K562 (cell line): ENCODE data around the gene PSMD9. TPM values are rescaled to one million over a fixed set of nuclear protein-coding genes. Genes with fewer than 3 reads are reported as not detected.

ENCODE experiments used
- CEBPG ChIP-seq, 3 experiments: fragments of 200-800 bp in 1 of 3; sonication (Bioruptor generic) in 1 of 3; sonication (generic) in 1 of 3; formaldehyde crosslinking in 1 of 3; IDR thresholded peaks in 2 of 3; conservative IDR thresholded peaks in 1 of 3; 2 replicates each; pipeline versions ENCODE4 v1.6.1 to v1.8.0; 2016 to 2022; ENCODE audit warnings: missing compliant biosample characterization in 2 of 3, missing genetic modification characterization in 2 of 3, mild to moderate bottlenecking in 1 of 3, missing genetic modification reagents in 1 of 3
- CUX1 ChIP-seq: fragments of 200-800 bp; sonication (Bioruptor generic); IDR thresholded peaks from 2 replicates; pipeline ENCODE4 v1.6.1; 2016; ENCODE audit warnings: missing genetic modification characterization, missing compliant biosample characterization
- GATAD2A ChIP-seq: fragments of 450-650 bp; IDR thresholded peaks from 2 replicates; pipeline ENCODE4 v1.6.1; 2017
- HLTF ChIP-seq: fragments of 450-650 bp; IDR thresholded peaks from 2 replicates; pipeline ENCODE4 v1.6.1; 2016
- KDM2B ChIP-seq: fragments of 250-450 bp; sonication (Bioruptor Pico); IDR thresholded peaks from 2 replicates; pipeline ENCODE4 v1.8.0; 2021; ENCODE audit warnings: mild to moderate bottlenecking, moderate library complexity
- KLF13 ChIP-seq: fragments of 450-650 bp; IDR thresholded peaks from 2 replicates; pipeline ENCODE4 v1.6.1; 2016; ENCODE audit warnings: missing genetic modification characterization, low read depth, mild to moderate bottlenecking, missing compliant biosample characterization, moderate library complexity, borderline replicate concordance
- MYNN ChIP-seq, 2 experiments: sonication (generic); formaldehyde crosslinking in 1 of 2; IDR thresholded peaks; 2 replicates each; pipeline versions ENCODE4 v1.5.0 to v1.6.1; 2016 to 2020; ENCODE audit warnings: antibody characterized with exemption in 1 of 2, missing genetic modification reagents in 1 of 2
- NONO ChIP-seq, 2 experiments: fragments of 200-400 bp in 1 of 2; fragments of 450-650 bp in 1 of 2; formaldehyde crosslinking in 1 of 2; IDR thresholded peaks; 2 replicates each; pipeline ENCODE4 v1.6.1; 2017; ENCODE audit warnings: low read depth in 2 of 2, mild to moderate bottlenecking in 2 of 2, moderate library complexity in 2 of 2, low read length in 1 of 2
- PRMT5 ChIP-seq: sonication (generic); formaldehyde crosslinking; IDR thresholded peaks from 2 replicates; pipeline ENCODE4 v1.5.0; 2020; ENCODE audit warnings: missing genetic modification reagents
- SREBF1 ChIP-seq: fragments of 150-350 bp; IDR thresholded peaks from 2 replicates; pipeline ENCODE4 v1.6.1; 2014; ENCODE audit warnings: antibody characterized with exemption, low read depth, low read length, borderline replicate concordance
- ZNF134 ChIP-seq: fragments of 250-450 bp; sonication (Bioruptor Pico); conservative IDR thresholded peaks from 2 replicates; pipeline ENCODE4 v1.4.0; 2020
- ZNF436 ChIP-seq: fragments of 250-450, 450-650 bp; sonication (Bioruptor Pico); formaldehyde crosslinking; IDR thresholded peaks from 2 replicates; pipeline ENCODE4 v1.7.0; 2020; ENCODE audit warnings: mild to moderate bottlenecking
- ZNF717 ChIP-seq: fragments of 250-450 bp; sonication (Bioruptor Pico); IDR thresholded peaks from 2 replicates; pipeline ENCODE4 v1.5.0; 2021
- ZSCAN29 ChIP-seq: fragments of 450-650 bp; IDR thresholded peaks from 2 replicates; pipeline ENCODE4 v1.6.1; 2017
- polyA plus RNA-seq, 8 experiments: library from polyadenylated mRNA; depleted of rRNA in 4 of 8; stranded (reverse) in 5 of 8; unstranded in 3 of 8; fragments of >200 nt; fragmentation: Nextera tagmentation in 2 of 8; fragmentation: Illumina TruSeq in 1 of 8; extraction: Ambion mirVana in 2 of 8; extraction: Trizol in 1 of 8; gene quantifications; 2 replicates each; pipeline versions ENCODE4 v1.2.1 to v1.2.3, GENCODE V29; 2011 to 2014; ENCODE audit warnings: inconsistent platforms in 1 of 8, missing spikeins in 1 of 8
- total RNA-seq, 7 experiments: library from RNA; depleted of rRNA in 6 of 7; stranded (reverse); fragments of >200 nt in 6 of 7; fragmentation: Illumina TruSeq in 2 of 7; extraction: Trizol in 2 of 7; gene quantifications; 2 replicates each; pipeline versions ENCODE4 v1.2.1 to v1.2.3, GENCODE V29; 2011 to 2021; ENCODE audit warnings: low replicate concordance in 1 of 7

Gene PSMD9
- total and polyA plus RNA-seq, 9 of the 15 experiments (the other 6 are each of a cell fraction or from before 2014, with no cell fraction given): 12.2 to 143 (median 61.3) TPM

- TF ChIP-seq CUX1 (CRISPR knock-in tag) (peak; percentile 66; the same call in 1 of the 2 replicates), MYNN (IDR thresholded peaks at IDR 0.05) (no peak), MYNN (CRISPR knock-in tag; IDR thresholded peaks at IDR 0.05) (no peak), ZNF436 (no peak), SREBF1 (no peak), NONO (IDR thresholded peaks at IDR 0.05; ENCODE audit: low read depth in 2 of 2, low read length in 1 of 2) (0 out of 4 replicates have a peak, but pooled peaks of 1 of the 2 experiments have one; percentile 14), GATAD2A (0 out of 2 replicates have a peak, but pooled peaks have one; percentile 39), HLTF (no peak), KDM2B (CRISPR knock-in tag) (no peak), CEBPG (CRISPR knock-in tag; IDR thresholded peaks at IDR 0.05) (no peak), CEBPG (tag; conservative IDR thresholded peaks at IDR 0.05 in 1 of 2, IDR thresholded peaks at IDR 0.05 in 1 of 2) (no peak), PRMT5 (no peak), ZNF134 (CRISPR knock-in tag) (no peak), ZNF717 (CRISPR knock-in tag) (no peak), KLF13 (tag) (no peak), ZSCAN29 (no peak)
These were observed 4.3 kb downstream of the PSMD9 start (continued) for GRCh38 chr12:121892673-121893561.
